Natural killer cell (primary cell): ENCODE measurements around the gene PRKACA. TPM values are rescaled to one million over a fixed set of nuclear protein-coding genes. Genes with fewer than 3 reads are reported as not detected.

Experiments
- ATAC-seq, 3 donors: fragments of 150-1000 bp in 2 of 3; fragments of 200-7000 bp in 1 of 3; cut with Tn5 transposase; 1 replicate in 1 of 3; 2 replicates in 2 of 3; pipeline ENCODE4 v1.10.0; 2021; ENCODE audit warnings: mild to moderate bottlenecking in 2 of 3, moderate library complexity in 2 of 3
- DNase-seq, 2 donors: peaks; one replicate each; pipeline versions ENCODE4 v3.0.0 to v3.0.0-alpha.2; 2013 to 2021; ENCODE audit warnings: mixed read lengths in 1 of 2
- H3K27ac ChIP-seq: one replicate; pipeline ENCODE4 v1.5.1; 2013; ENCODE audit warnings: mild to moderate bottlenecking, low read length
- H3K27me3 ChIP-seq: one replicate; pipeline ENCODE4 v1.6.1; 2013; ENCODE audit warnings: low read length; ENCODE audit not compliant: control insufficient read depth, insufficient read depth
- H3K36me3 ChIP-seq: one replicate; pipeline ENCODE4 v1.6.1; 2013; ENCODE audit warnings: low read length; ENCODE audit not compliant: control insufficient read depth, insufficient read depth
- H3K4me1 ChIP-seq: one replicate; pipeline ENCODE4 v1.6.1; 2013; ENCODE audit warnings: low read length; ENCODE audit not compliant: control insufficient read depth, insufficient read depth
- H3K4me3 ChIP-seq: one replicate; pipeline ENCODE4 v1.5.1; 2013; ENCODE audit warnings: low read length
- H3K9me3 ChIP-seq: one replicate; pipeline ENCODE4 v1.6.1; 2013; ENCODE audit warnings: low read length; ENCODE audit not compliant: control insufficient read depth, insufficient read depth
- H3K27ac Mint-ChIP-seq, 2 donors: one replicate each; pipeline ENCODE4 v1.8.0; 2022; ENCODE audit warnings: mild to moderate bottlenecking in 2 of 2, mixed read lengths in 2 of 2, moderate library complexity in 1 of 2
- H3K27me3 Mint-ChIP-seq, 2 donors: one replicate each; pipeline ENCODE4 v1.8.0; 2022; ENCODE audit warnings: low read depth in 2 of 2, mixed read lengths in 2 of 2
- H3K36me3 Mint-ChIP-seq: one replicate; pipeline ENCODE4 v1.8.0; 2022; ENCODE audit warnings: mixed read lengths
- H3K4me1 Mint-ChIP-seq, 2 donors: one replicate each; pipeline ENCODE4 v1.8.0; 2022; ENCODE audit warnings: mixed read lengths in 2 of 2
- H3K4me3 Mint-ChIP-seq: one replicate; pipeline ENCODE4 v1.8.0; 2022; ENCODE audit warnings: mild to moderate bottlenecking, moderate library complexity, mixed read lengths
- H3K9me3 Mint-ChIP-seq, 2 donors: one replicate each; pipeline ENCODE4 v1.8.0; 2022; ENCODE audit warnings: mixed read lengths in 2 of 2
- WGBS: methylation state at CpG from one replicate; pipeline ENCODE4 v1.1.7; 2013; ENCODE audit warnings: missing lambda C conversion rate; ENCODE audit not compliant: insufficient coverage; 5-methylcytosine and 5-hydroxymethylcytosine counted together
- intact Hi-C: fragments of 100-400 bp; cut with micrococcal nuclease; formaldehyde crosslinking; loops from one replicate; pipeline ENCODE4 v1.14.2; 2022
- total RNA-seq, 4 donors: library from RNA; stranded (reverse); fragments of 120-200 nt in 1 of 4; gene quantifications; one replicate each; pipeline versions ENCODE4 v1.2.3 to v1.2.4, GENCODE V29; 2013 to 2022
- TF ChIP-seq, protein P1 (sequence below): fragments of 200-600 bp; IDR thresholded peaks from one replicate; pipeline ENCODE4 v1.8.0; 2022; ENCODE audit warnings: antibody characterized with exemption

PRKACA gene
- total RNA-seq, 3 donors from 2014 or later (not counting 1 experiment from before 2014, with no cell fraction given), result 68.6 to 71.8 (median 69.3) TPM

DNA sequence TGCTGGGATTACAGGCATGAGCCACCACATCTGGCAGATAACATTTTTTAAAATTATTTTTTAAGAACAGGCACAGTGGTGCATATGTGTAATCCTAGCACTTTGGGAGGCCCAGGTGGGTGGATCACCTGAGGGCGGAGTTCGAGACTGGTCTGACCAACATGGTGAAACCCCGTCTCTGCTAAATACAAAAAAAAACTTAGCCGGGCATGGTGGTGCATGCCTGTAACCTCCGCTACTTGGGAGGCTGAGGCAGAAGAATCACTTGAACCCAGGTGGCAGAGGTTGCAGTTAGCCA lies 55.1 kb downstream of the PRKACA start:
- no peak for ATAC-seq
- Histone ChIP-seq H3K4me3 (no peak overlapping the region), H3K9me3 (no peaks in the 10 kb centered on the region), H3K4me1 (peaks cover 17% of the 10 kb centered on the region), H3K27me3 (peaks cover 20% of the 10 kb centered on the region), H3K27ac (no peak overlapping the region), H3K36me3 (no peaks in the 10 kb centered on the region)
- DNase-seq, result no peak
- H3K9me3 Mint-ChIP-seq, result no peaks in the 10 kb centered on the region
- TF ChIP-seq, protein P1, sequence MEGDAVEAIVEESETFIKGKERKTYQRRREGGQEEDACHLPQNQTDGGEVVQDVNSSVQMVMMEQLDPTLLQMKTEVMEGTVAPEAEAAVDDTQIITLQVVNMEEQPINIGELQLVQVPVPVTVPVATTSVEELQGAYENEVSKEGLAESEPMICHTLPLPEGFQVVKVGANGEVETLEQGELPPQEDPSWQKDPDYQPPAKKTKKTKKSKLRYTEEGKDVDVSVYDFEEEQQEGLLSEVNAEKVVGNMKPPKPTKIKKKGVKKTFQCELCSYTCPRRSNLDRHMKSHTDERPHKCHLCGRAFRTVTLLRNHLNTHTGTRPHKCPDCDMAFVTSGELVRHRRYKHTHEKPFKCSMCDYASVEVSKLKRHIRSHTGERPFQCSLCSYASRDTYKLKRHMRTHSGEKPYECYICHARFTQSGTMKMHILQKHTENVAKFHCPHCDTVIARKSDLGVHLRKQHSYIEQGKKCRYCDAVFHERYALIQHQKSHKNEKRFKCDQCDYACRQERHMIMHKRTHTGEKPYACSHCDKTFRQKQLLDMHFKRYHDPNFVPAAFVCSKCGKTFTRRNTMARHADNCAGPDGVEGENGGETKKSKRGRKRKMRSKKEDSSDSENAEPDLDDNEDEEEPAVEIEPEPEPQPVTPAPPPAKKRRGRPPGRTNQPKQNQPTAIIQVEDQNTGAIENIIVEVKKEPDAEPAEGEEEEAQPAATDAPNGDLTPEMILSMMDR, result no peak
- 90% methylated on average over 5 of the region's 5 CpGs for WGBS
- H3K27me3 Mint-ChIP-seq, result peaks cover 20 to 34% of the 10 kb centered on the region in 2 donors
- H3K27ac Mint-ChIP-seq, result no peak overlapping the region
- no peak overlapping the region for H3K4me3 Mint-ChIP-seq
- no peaks in the 10 kb centered on the region for H3K36me3 Mint-ChIP-seq
- intact Hi-C loops, result no loop called here
- H3K4me1 Mint-ChIP-seq, result peaks cover 9 to 15% of the 10 kb centered on the region in 2 donors

DNA sequence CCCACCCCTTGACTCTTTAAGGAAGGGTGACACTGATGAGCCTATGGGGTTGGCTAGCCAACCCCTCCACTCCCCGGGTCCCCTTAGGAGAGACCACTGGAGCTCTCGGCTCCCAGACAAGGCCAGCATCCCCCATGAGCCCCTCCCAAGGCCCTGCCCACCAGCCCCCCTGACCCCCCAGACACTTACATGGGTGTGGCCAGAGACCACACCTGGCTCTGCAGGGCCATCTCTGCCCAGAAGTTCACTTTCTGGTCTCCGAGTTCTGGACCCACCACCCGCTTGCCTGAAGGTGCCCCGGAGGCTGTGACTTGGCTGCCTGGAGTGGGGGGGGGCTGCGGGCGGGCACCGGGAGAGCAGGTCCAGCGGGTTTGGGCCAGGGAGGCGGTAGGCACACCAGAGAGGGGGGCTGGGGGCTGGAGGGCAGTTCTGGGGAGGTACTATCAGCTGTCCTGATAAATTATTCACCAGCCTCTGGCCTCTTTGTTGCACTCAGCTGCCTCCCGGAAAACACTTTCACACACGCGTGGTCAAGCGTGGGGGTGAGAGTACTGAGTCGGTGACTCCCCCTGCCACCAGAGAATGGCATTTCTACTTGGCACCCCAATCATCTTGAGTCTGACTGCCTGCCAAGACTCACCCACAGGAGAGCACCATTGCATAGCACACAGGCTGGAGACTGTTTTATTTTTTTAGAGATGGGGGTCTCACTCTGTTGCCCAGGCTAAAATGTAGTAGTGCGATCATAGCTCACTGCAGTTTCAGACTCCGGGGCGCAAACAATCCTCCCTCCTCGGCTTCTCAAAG lies 55.6 kb downstream of the PRKACA start, which contains the start of gene PALM3:
PALM3 (minus strand) TSS at position 326 of the 807 bp plus-strand sequence; CDS start at position 230, 96 bp downstream.
- H3K27ac ChIP-seq, result no peak within 1 kb of the TSS
- intact Hi-C loops, result no loop called here
- H3K36me3 ChIP-seq, result no peaks in the 10 kb centered on the region
- Mint-ChIP-seq H3K36me3 (no peaks in the 10 kb centered on the region), H3K27ac (no peak within 1 kb of the TSS), H3K4me3 (no peak within 1 kb of the TSS), H3K27me3 (peaks cover 20 to 34% of the 10 kb centered on the region in 2 donors), H3K4me1 (peaks cover 9 to 15% of the 10 kb centered on the region in 2 donors), H3K9me3 (no peaks in the 10 kb centered on the region)
- TF ChIP-seq, protein P1, result no peak
- H3K27me3 ChIP-seq, result peaks cover 20% of the 10 kb centered on the region
- DNase-seq (no peak), ATAC-seq (no peak)
- peaks cover 21% of the 10 kb centered on the region for H3K4me1 ChIP-seq
- no peak within 1 kb of the TSS for H3K4me3 ChIP-seq
- H3K9me3 ChIP-seq, result no peaks in the 10 kb centered on the region
- WGBS, result 78% methylated on average over 19 of the region's 19 CpGs

- Histone ChIP-seq H3K27ac (no peak overlapping the region), H3K4me1 (peaks cover 21% of the 10 kb centered on the region), H3K36me3 (no peaks in the 10 kb centered on the region), H3K9me3 (no peaks in the 10 kb centered on the region), H3K27me3 (peaks cover 20% of the 10 kb centered on the region), H3K4me3 (no peak overlapping the region)
- H3K36me3 Mint-ChIP-seq, result no peaks in the 10 kb centered on the region
- DNase-seq (no peak), ATAC-seq (no peak)
- H3K4me3 Mint-ChIP-seq, result no peak overlapping the region
- peaks cover 9 to 15% of the 10 kb centered on the region in 2 donors for H3K4me1 Mint-ChIP-seq
- intact Hi-C loops, result no loop called here
- H3K27me3 Mint-ChIP-seq, result peaks cover 20 to 30% of the 10 kb centered on the region in 2 donors
- WGBS, result 62% methylated on average over 7 of the region's 9 CpGs
- no peaks in the 10 kb centered on the region for H3K9me3 Mint-ChIP-seq
- TF ChIP-seq, protein P1, result no peak
- no peak overlapping the region for H3K27ac Mint-ChIP-seq
These were observed 56.3 kb downstream of the PRKACA start for GRCh38 chr19:14061081-14061749.
